ENCODE measurements around the gene ZNF275. TPM values are rescaled to one million over a fixed set of nuclear protein-coding genes. Genes with fewer than 3 reads are reported as not detected.
"Not testable (repeated sequence)": the region's sequence is repeated elsewhere in the genome, so short reads cannot be mapped to it uniquely, and the experiment has no call there.

The ZNF275 gene
- total RNA-seq, 1 donor from 2014 or later = 7.6 TPM

DNA sequence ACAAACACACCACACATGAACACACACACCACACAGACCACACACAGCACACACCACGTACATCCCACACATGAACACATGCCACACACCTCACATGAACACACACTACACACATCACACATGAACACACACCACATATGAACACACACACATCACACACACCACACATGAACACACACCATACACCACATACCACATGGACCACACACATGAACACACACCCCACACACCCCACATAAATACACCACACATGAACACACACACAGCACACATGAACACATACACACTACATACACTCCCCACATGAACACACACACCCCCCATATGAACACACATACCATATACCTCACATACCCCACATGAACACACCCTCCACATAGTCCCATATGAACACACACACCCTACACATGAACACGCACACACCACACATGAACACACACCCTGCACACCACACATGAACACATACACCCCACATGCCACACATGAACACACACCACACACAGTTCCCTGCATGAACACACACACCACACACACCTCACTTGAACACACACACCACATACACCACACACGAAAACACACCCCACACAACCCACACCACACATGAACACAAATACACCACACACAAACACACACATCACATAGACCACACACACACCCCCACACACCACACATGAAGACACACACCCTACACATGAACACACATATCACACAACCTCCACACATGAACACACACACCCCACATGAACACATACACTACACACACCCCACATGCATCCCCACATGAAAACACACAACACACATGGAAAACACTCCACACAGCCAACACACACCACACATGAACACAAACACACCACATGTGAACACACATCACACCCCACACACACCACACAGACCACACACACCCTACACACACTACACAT, 48.9 kb downstream of the ZNF275 start:
- no peaks in the 10 kb centered on the region for H3K9me3 ChIP-seq
- H3K27me3 ChIP-seq = no peaks in the 10 kb centered on the region
- DNase-seq (ENCODE audit: extremely low spot score in 2 of 2) = no peak
- H3K36me3 ChIP-seq = no peaks in the 10 kb centered on the region
- H3K27ac ChIP-seq = no peak overlapping the region
- H3K4me3 ChIP-seq = no peak overlapping the region
- TF ChIP-seq, protein P1, sequence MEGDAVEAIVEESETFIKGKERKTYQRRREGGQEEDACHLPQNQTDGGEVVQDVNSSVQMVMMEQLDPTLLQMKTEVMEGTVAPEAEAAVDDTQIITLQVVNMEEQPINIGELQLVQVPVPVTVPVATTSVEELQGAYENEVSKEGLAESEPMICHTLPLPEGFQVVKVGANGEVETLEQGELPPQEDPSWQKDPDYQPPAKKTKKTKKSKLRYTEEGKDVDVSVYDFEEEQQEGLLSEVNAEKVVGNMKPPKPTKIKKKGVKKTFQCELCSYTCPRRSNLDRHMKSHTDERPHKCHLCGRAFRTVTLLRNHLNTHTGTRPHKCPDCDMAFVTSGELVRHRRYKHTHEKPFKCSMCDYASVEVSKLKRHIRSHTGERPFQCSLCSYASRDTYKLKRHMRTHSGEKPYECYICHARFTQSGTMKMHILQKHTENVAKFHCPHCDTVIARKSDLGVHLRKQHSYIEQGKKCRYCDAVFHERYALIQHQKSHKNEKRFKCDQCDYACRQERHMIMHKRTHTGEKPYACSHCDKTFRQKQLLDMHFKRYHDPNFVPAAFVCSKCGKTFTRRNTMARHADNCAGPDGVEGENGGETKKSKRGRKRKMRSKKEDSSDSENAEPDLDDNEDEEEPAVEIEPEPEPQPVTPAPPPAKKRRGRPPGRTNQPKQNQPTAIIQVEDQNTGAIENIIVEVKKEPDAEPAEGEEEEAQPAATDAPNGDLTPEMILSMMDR (IDR thresholded peaks at IDR 0.05) = no peak
- TF ChIP-seq POLR2A (IDR thresholded peaks at IDR 0.05) (no peak), POLR2AphosphoS5 (IDR thresholded peaks at IDR 0.05; ENCODE audit: insufficient read depth in 1 of 2, low read depth in 1 of 2) (no peak)
- intact Hi-C loops (cut with DNase I) = no loop called here
- peaks cover 5% of the 10 kb centered on the region for H3K4me1 ChIP-seq

DNA sequence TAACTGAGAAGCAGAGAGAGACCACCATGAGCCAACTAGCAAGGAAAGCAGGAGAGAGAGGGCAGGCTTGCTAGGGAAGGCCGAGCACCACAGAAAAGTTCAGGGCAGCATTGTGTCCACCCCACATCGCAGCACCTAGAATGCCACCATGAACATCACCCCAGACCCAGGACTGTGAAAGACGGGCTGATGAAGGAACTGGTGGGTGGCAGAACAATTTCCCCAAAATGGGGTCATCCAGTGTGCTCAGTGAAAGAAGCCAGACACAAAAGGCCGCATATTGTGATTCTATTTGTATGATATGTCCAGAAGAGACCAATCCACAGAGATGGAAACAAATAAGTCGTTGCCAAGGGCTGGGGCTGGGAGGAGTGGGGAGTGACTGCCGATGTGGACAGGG, 50.4 kb downstream of the ZNF275 start:
- Histone ChIP-seq H3K4me1 (peaks cover 5% of the 10 kb centered on the region), H3K9me3 (no peaks in the 10 kb centered on the region), H3K4me3 (no peak overlapping the region), H3K36me3 (no peaks in the 10 kb centered on the region), H3K27ac (no peak overlapping the region), H3K27me3 (no peaks in the 10 kb centered on the region)
- no peak for DNase-seq (ENCODE audit: extremely low spot score in 2 of 2)
- intact Hi-C loops (cut with DNase I) = no loop called here
- TF ChIP-seq POLR2AphosphoS5 (IDR thresholded peaks at IDR 0.05; ENCODE audit: insufficient read depth in 1 of 2, low read depth in 1 of 2) (no peak), POLR2A (IDR thresholded peaks at IDR 0.05) (no peak)
- TF ChIP-seq, protein P1 (IDR thresholded peaks at IDR 0.05) = no peak

DNA sequence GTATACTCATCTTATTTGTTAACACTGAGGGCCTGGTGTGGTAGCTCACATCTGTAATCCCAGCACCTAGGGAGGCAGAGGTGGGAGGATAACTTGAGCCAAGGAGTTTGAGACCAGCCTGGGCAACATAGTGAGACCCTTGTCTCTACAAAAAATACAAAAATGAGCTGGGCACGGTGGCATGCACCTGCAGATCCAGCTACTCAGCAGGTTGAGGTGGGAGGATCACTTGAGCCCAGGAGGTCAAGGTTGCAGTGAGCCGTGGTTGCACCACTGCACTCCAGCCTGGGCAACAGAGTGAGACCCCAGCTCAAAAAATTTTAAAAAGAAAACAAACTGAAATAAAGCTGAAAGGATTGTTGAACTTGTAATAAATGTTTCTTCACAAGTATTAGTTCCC, 51.0 kb downstream of the ZNF275 start:
- H3K36me3 ChIP-seq; H3K27ac ChIP-seq; H3K9me3 ChIP-seq; H3K4me1 ChIP-seq; H3K4me3 ChIP-seq; H3K27me3 ChIP-seq; DNase-seq (ENCODE audit: extremely low spot score in 2 of 2); intact Hi-C loops (cut with DNase I): not testable (repeated sequence)

- no peak overlapping the region for H3K4me3 ChIP-seq
- no peaks in the 10 kb centered on the region for H3K27me3 ChIP-seq
- no peaks in the 10 kb centered on the region for H3K36me3 ChIP-seq
- intact Hi-C loops (cut with DNase I) = no loop called here
- no peak overlapping the region for H3K27ac ChIP-seq
- no peak for DNase-seq (ENCODE audit: extremely low spot score in 2 of 2)
- no peak for TF ChIP-seq POLR2AphosphoS5 (IDR thresholded peaks at IDR 0.05; ENCODE audit: insufficient read depth in 1 of 2, low read depth in 1 of 2)
- TF ChIP-seq, protein P1 (IDR thresholded peaks at IDR 0.05) = no peak
- no peak for TF ChIP-seq POLR2A (IDR thresholded peaks at IDR 0.05)
- H3K9me3 ChIP-seq = no peaks in the 10 kb centered on the region
- peaks cover 5% of the 10 kb centered on the region for H3K4me1 ChIP-seq
Observed at GRCh38 chrX:153386097-153386496, 52.1 kb downstream of the ZNF275 start.

DNA sequence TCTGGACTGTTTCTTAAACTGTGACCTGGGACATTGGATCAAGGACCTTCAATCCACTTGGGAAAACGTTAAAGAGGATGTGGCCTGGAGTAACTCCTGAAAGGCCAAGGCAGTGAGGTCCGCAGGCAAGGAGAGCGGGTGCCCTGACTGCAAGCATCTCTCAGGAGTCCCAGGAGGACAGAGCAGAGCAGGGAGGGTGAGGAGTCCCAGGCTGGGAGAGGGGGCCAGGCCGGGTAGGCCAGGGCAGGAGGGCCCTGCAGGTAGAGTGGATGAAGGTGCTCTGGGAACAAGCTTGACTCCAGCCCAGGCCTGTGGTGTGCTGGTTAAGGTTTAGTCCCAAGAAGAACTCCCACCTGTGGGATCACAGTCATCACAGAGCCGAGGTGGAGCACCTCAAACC, 53.4 kb downstream of the ZNF275 start:
- intact Hi-C loops (cut with DNase I) = no loop called here
- TF ChIP-seq POLR2AphosphoS5 (IDR thresholded peaks at IDR 0.05; ENCODE audit: insufficient read depth in 1 of 2, low read depth in 1 of 2) (no peak), POLR2A (IDR thresholded peaks at IDR 0.05) (no peak)
- TF ChIP-seq, protein P1 (IDR thresholded peaks at IDR 0.05) = no peak
- peak; percentile 65 to 79 for DNase-seq (ENCODE audit: extremely low spot score in 2 of 2)
- no peak overlapping the region for H3K27ac ChIP-seq
- no peaks in the 10 kb centered on the region for H3K9me3 ChIP-seq
- no peaks in the 10 kb centered on the region for H3K36me3 ChIP-seq
- H3K27me3 ChIP-seq = no peaks in the 10 kb centered on the region
- no peak overlapping the region for H3K4me3 ChIP-seq
- H3K4me1 ChIP-seq = peaks cover under 1% of the 10 kb centered on the region
